ENCODE results near the gene ALOXE3. TPM values are rescaled to one million over a fixed set of nuclear protein-coding genes. Genes with fewer than 3 reads are reported as not detected.
A peak's percentile ranks its signal among the peaks of the same experiment; 100 is the strongest.

ALOXE3 gene
- total RNA-seq, 1 donor, result 0.10 TPM

DNA sequence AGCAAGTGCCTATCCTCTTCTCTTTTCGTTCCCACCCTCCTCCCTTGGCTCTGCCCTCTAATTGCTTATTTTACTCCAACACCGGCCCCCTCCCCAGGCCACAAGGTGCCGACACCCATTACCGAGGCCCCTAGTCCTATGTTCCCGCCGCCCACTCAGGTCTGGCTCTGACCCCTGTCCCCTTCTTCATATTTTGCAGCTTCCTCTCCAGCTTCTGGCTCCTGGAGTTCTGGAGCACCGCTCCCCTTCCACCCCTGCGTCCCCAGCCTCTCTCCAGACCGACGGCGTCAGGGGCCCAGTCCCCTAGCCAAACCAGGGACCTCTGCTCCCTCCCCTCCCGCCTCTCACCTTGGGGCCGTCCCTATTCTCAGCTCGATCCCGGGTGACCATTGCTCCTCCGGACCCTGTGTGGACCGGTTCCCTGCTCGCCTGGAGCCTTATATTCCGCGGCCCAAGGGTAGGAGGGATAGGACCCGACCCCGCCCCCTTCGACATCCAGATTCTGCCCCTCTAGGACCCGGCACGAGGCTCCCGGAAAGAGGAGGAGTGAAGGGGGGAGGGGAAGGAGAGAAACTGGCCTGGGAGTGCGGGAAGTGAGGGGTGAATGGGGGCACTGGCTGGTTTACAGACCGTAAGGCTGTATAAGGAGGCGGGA, 5.5 kb upstream of the ALOXE3 start, which contains the start of gene HES7:
TSS of gene HES7 (minus strand) at position 412 of the 655 bp plus-strand sequence. CDS start at position 390, 22 bp downstream.
- no peak within 1 kb of the TSS for H3K4me3 ChIP-seq (ENCODE audit: low read length)
- H3K27me3 ChIP-seq (ENCODE audit: insufficient read depth, low read length), result peaks cover 56% of the 10 kb centered on the region
- no peaks in the 10 kb centered on the region for H3K9me3 ChIP-seq (ENCODE audit: low read depth, low read length)
- H3K4me1 ChIP-seq (ENCODE audit: insufficient read depth, low read length), result peaks cover 73% of the 10 kb centered on the region

DNA sequence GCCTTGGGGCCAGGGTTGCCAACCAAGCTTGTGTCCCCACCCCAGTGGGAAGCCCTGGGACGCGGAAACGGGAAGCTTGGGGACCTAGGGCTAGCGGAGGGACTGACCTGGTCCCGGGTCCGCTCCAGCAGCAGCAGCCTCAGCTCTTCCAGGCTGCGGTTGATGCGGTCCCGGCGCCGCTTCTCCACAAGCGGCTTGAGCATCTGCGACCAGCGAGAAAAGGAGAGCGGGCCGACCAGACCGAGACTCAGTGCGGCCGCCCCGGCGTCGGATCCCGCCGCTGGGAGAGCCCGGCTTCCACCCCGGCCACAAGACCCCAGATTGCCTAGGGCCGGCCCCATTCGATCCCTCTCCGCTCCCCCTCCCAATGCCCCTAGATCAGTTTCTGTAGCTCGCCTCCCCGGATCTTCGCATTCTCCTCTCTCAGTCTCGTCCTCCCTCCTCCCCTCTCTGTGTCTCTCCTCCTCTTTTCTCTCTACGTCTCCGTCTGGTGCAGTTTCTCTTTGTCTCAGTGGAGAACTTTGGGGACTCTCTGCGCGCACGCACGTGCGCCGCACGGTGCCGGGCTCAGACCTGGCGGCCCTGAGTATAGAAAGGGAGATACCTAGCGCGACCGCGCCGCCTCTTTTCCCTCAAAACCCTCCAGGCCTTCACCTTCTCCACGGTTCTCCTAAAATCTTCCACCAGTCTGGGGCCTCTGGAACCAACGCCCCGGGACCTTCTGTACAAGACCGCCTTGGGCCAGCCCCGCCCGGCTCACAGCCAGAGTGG, 4.8 kb upstream of the ALOXE3 start:
- Histone ChIP-seq H3K9me3 (ENCODE audit: low read depth, low read length) (no peaks in the 10 kb centered on the region), H3K4me3 (ENCODE audit: low read length) (no peak overlapping the region), H3K27me3 (ENCODE audit: insufficient read depth, low read length) (peaks cover 52% of the 10 kb centered on the region), H3K4me1 (ENCODE audit: insufficient read depth, low read length) (peaks cover 80% of the 10 kb centered on the region)

DNA sequence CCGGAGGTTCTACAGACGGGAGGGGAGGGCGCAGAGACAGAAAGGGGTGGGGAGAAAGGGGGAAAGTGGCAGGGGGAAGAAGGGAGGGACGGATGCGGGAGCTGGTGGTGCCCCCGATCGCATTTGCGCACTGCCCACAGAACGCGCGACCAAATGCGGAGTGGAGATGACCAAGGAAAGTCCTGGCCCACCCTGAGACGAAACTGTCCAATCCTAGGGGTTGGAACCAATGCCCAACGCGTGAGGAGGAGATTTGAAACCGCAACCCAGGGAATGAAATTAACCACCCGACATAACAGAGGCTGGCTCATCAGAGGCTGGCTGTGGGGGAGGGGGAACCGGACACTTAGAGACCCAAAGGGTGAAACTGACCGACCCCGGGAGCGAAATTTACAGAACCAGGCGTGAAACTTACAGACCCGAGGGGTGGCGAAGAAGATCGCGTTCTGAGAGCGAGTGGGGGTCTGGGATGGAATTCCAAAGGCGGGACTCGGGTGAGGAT, 4.2 kb upstream of the ALOXE3 start:
- Histone ChIP-seq H3K4me3 (ENCODE audit: low read length) (no peak overlapping the region), H3K4me1 (ENCODE audit: insufficient read depth, low read length) (peaks cover 87% of the 10 kb centered on the region), H3K27me3 (ENCODE audit: insufficient read depth, low read length) (peaks cover 57% of the 10 kb centered on the region), H3K9me3 (ENCODE audit: low read depth, low read length) (no peaks in the 10 kb centered on the region)

DNA sequence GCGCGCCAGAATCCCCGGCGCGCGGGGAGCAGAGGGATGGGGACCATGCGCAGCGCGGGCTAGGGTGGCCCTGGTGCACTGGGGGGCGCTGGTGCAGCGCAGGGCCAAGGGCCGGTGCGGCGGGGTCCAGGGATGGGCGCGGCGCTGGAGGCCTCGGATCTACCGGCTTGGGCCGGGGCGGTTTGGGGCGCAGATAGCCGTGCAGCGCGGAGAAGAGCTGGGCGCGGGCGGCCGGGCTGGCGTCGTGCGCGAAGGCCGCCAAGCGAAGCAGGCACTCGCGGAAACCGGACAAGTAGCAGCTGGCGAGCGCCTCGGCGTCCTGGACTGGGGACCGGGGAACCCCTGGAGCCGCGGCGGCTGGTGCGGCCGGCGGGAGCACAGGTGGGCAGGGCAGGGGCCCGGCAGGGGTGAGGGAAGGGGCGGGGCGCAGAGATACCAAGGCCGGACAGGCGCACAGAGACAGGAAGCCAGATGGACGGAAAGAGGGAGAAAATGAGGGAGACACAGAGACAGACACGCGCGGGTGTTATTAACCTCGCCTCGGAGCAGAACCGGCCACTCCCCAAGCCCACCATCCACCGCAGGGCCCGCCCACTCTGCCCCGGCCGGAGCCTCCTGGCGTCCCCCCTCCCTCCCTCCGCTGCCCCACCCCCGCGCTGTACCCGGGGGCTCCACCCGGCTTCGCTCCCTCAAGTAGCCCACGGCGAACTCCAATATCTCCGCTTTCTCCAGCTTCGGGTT, 3.5 kb upstream of the ALOXE3 start:
- H3K9me3 ChIP-seq (ENCODE audit: low read depth, low read length), result no peaks in the 10 kb centered on the region
- peak overlapping the region; percentile 16 for H3K4me3 ChIP-seq (ENCODE audit: low read length)
- peaks cover 59% of the 10 kb centered on the region for H3K27me3 ChIP-seq (ENCODE audit: insufficient read depth, low read length)

GRCh38 chr17:8121407-8121680, 3.0 kb upstream of the ALOXE3 start:
- H3K9me3 ChIP-seq (ENCODE audit: low read depth, low read length), result no peaks in the 10 kb centered on the region
- no peak overlapping the region for H3K4me3 ChIP-seq (ENCODE audit: low read length)
- peaks cover 85% of the 10 kb centered on the region for H3K4me1 ChIP-seq (ENCODE audit: insufficient read depth, low read length)
- peaks cover 62% of the 10 kb centered on the region for H3K27me3 ChIP-seq (ENCODE audit: insufficient read depth, low read length)

More for the DNA sequence above, 3.5 kb upstream of the ALOXE3 start:
- H3K4me1 ChIP-seq (ENCODE audit: insufficient read depth, low read length), result peaks cover 87% of the 10 kb centered on the region

- peak overlapping the region; percentile 20 for H3K4me3 ChIP-seq (ENCODE audit: low read length)
- H3K27me3 ChIP-seq (ENCODE audit: insufficient read depth, low read length), result peaks cover 68% of the 10 kb centered on the region
- H3K4me1 ChIP-seq (ENCODE audit: insufficient read depth, low read length), result peaks cover 79% of the 10 kb centered on the region
- no peaks in the 10 kb centered on the region for H3K9me3 ChIP-seq (ENCODE audit: low read depth, low read length)
Observed at GRCh38 chr17:8120520-8121406, 2.4 kb upstream of the ALOXE3 start.

- Histone ChIP-seq H3K4me1 (ENCODE audit: insufficient read depth, low read length) (peaks cover 70% of the 10 kb centered on the region), H3K9me3 (ENCODE audit: low read depth, low read length) (no peaks in the 10 kb centered on the region), H3K4me3 (ENCODE audit: low read length) (peak overlapping the region; percentile 38), H3K27me3 (ENCODE audit: insufficient read depth, low read length) (peaks cover 70% of the 10 kb centered on the region)
Observed at GRCh38 chr17:8119581-8120519, 1.5 kb upstream of the ALOXE3 start.

DNA sequence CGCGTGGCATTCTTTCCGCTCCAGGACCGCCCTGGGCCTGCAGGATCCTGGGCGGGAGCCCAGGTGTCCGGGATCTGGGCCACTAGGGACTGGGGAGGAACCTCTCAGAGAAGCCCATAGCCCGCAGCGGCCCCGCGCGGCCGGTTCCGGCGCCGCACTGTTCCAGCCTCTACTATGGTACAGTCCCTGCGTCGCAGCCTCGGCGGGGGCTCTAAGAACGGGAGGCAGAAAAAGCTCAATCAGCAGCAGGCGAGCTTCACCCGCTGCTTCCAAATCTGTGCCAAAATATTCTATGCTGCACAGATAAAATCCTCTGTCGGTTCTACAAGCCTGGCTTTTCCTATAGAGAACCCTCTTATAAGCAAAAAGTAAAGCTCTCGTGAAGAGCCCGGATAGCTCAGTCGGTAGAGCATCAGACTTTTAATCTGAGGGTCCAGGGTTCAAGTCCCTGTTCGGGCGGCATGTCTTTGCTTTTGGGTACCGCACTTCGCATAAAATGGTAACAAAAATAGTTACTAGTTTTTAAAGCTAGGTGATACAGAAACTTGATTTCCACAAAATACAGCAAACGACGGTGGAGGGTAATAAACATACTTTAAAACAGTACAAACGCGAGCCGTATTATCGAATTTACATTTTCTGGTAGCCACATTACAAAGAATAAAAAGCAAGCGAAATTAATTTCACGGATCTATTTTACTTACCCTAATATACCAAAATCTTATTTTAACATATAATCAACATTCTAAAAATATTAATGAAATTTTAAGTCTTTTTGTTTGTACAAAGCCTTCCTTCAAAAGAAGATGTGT, 661 bp upstream of the ALOXE3 start:
- Histone ChIP-seq H3K4me1 (ENCODE audit: insufficient read depth, low read length) (peaks cover 61% of the 10 kb centered on the region), H3K4me3 (ENCODE audit: low read length) (peak overlapping the region; percentile 38), H3K27me3 (ENCODE audit: insufficient read depth, low read length) (peaks cover 67% of the 10 kb centered on the region)

DNA sequence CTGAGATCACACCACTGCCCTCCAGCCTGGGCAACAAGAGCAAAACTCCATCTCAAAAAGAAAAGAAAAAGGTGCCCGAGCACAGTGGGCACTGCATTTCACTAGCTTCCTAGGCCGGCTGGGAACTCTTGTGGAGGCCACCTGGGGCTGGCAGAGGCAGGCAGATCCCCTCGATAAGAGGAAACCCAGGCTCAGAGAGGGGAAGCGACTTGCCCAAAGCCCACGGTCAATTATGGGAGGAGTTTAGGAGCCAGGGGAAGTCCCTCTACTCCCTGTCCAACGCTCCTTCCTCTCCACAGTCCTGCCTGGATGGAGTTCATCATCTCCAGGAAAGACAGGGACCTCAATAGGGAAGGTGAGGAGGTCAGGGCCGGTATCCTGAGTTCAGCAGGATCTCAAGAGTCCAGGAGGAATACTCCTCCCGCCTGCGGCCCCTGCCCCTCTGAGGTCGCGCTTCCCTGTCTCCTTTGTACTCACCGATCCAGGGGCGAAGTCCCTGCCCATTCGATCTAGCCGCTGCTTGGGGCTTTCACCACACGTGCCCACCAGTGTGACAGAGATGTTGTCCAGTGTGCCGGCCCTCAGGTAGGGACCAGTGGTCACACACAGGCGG, 841 bp downstream of the ALOXE3 start:
- peaks cover 58% of the 10 kb centered on the region for H3K27me3 ChIP-seq (ENCODE audit: insufficient read depth, low read length)
- no peaks in the 10 kb centered on the region for H3K9me3 ChIP-seq (ENCODE audit: low read depth, low read length)
- H3K4me1 ChIP-seq (ENCODE audit: insufficient read depth, low read length), result peaks cover 46% of the 10 kb centered on the region
- peak overlapping the region; percentile 38 for H3K4me3 ChIP-seq (ENCODE audit: low read length)

More for the DNA sequence above, 661 bp upstream of the ALOXE3 start:
- no peaks in the 10 kb centered on the region for H3K9me3 ChIP-seq (ENCODE audit: low read depth, low read length)

DNA sequence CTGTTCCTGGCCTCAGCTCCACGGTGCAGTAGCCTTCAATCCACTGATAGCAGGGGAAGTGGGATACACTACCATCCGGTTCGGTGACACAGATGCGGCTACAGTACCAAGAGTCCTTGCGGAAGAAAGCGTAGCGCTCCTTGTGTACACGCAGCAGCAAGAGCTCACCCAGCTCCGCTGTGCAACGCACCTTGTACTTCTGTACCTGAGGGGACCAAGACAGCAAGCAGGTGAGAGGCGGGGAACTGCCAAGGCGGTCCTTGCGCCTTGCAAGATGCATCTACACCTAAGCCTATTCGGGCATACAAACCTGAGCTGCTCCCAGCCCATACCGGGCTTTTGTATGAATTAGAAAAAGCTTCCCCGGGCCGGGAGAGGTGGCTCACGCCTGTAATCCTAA, 1.5 kb downstream of the ALOXE3 start:
- Histone ChIP-seq H3K4me3 (ENCODE audit: low read length) (no peak overlapping the region), H3K27me3 (ENCODE audit: insufficient read depth, low read length) (peaks cover 60% of the 10 kb centered on the region), H3K9me3 (ENCODE audit: low read depth, low read length) (no peaks in the 10 kb centered on the region), H3K4me1 (ENCODE audit: insufficient read depth, low read length) (peaks cover 39% of the 10 kb centered on the region)

DNA sequence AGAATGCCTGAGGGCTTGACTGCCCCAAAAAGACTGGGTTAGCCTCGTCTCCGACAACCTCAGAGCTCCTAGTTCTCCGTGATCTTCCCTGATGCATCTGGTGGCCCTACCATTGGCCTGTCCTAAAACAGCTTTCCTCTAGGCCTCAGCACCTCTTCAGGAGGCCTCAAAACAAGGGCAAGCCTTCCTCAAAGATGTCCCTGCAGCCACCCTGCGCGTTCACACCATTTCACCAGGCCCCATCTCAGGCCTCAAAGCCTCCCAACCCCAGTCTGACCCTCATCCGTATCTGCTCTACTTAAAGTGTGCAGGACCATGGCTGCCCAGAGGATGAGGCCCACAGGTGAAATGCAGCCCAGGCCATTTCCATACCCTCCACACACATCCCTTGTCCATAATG, 7.4 kb downstream of the ALOXE3 start:
- Histone ChIP-seq H3K4me1 (ENCODE audit: insufficient read depth, low read length) (peaks cover 8% of the 10 kb centered on the region), H3K27me3 (ENCODE audit: insufficient read depth, low read length) (peaks cover 31% of the 10 kb centered on the region), H3K9me3 (ENCODE audit: low read depth, low read length) (no peaks in the 10 kb centered on the region), H3K4me3 (ENCODE audit: low read length) (no peak overlapping the region)

DNA sequence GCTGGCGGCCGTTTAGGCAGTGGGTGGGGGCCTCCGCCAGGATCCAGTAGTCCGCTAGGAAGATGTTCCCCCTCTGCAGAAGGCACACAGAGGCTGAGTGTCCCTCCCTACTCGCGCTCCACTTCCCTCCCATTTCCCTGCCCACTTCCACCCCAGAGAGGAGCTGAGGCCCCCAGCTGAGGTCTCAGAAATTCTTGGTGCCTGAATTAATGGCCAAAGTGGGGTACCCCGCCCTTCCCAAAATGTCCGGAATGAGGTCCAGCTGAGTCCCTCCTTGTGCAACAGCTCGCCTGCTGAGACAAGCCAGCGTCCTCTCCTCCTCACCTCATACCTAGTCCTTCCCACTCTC, 7.9 kb downstream of the ALOXE3 start:
- no peaks in the 10 kb centered on the region for H3K9me3 ChIP-seq (ENCODE audit: low read depth, low read length)
- H3K4me1 ChIP-seq (ENCODE audit: insufficient read depth, low read length), result peaks cover 8% of the 10 kb centered on the region
- no peak overlapping the region for H3K4me3 ChIP-seq (ENCODE audit: low read length)
- peaks cover 26% of the 10 kb centered on the region for H3K27me3 ChIP-seq (ENCODE audit: insufficient read depth, low read length)

All from mononuclear cell (primary cell).